Measurements from ENCODE around the gene UST.
A peak's percentile ranks its signal among the peaks of the same experiment; 100 is the strongest.

Gene UST

DNA sequence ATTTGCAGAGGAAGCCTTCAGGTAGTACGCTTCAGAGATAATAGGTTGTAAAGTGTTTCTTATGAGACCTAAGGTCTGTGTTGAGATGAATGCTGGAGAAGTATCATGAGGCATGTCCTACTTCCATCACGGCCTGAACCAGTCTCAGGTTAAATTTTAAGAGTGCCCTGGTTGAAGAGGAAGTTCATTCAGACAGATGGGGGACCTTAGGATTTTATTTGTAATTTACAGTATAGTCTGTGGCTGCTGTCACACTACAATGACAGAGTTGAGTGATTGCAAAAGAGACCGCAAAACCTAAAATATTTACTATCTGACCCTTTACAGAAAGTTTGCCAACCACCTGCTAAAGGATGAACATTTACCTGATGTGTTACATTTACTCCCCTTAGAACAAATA lies 70.9 kb downstream of the UST start:
- Histone ChIP-seq H3K27me3 (ENCODE audit: control insufficient read depth, insufficient read depth, low read length) (no peaks in the 10 kb centered on the region), H3K36me3 (ENCODE audit: control insufficient read depth, insufficient read depth, low read length) (no peaks in the 10 kb centered on the region), H3K4me1 (ENCODE audit: control insufficient read depth, insufficient read depth, low read length) (peaks cover 3% of the 10 kb centered on the region; the same call in 1 of the 2 replicates), H3K9me3 (ENCODE audit: control insufficient read depth, insufficient read depth, low read length) (no peaks in the 10 kb centered on the region), H3K27ac (ENCODE audit: low read length) (no peak overlapping the region), H3K4me3 (ENCODE audit: low read length) (no peak overlapping the region)
- WGBS (ENCODE audit: insufficient coverage, insufficient read length): no CpG with 5 or more reads among the region's 3 CpGs
- DNase-seq (ENCODE audit: low read depth, low spot score): no peak

- Histone ChIP-seq H3K36me3 (ENCODE audit: control insufficient read depth, insufficient read depth, low read length) (no peaks in the 10 kb centered on the region; the same call in 1 of the 2 replicates), H3K4me3 (ENCODE audit: low read length) (no peak overlapping the region), H3K9me3 (ENCODE audit: control insufficient read depth, insufficient read depth, low read length) (no peaks in the 10 kb centered on the region), H3K27me3 (ENCODE audit: control insufficient read depth, insufficient read depth, low read length) (no peaks in the 10 kb centered on the region), H3K4me1 (ENCODE audit: control insufficient read depth, insufficient read depth, low read length) (peaks cover 3% of the 10 kb centered on the region; the same call in 1 of the 2 replicates), H3K27ac (ENCODE audit: low read length) (no peak overlapping the region)
- no CpG with 5 or more reads among the region's 7 CpGs for WGBS (ENCODE audit: insufficient coverage, insufficient read length)
- peak; percentile 68 for DNase-seq (ENCODE audit: low read depth, low spot score)
Observed at GRCh38 chr6:148818939-148819575, 72.2 kb downstream of the UST start.

DNA sequence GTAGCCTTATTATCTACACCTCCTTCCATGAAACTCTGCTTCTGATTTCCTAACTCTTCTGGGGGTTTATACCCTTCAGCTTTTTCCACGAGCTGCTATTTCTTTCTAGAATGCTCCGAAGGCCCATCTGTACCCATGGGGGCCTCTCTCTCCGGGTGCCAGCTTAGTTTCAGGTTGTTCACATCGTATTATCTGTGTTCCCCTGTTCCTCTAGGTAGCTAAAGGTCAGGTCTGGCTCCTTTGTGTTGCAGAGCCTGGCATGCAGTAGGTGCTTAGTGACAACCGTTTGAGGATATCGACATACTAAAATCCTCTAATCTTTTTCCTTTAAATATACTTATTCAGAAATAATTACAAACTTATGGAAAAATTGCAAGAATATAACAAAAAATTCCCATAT lies 73.0 kb downstream of the UST start:
- no peaks in the 10 kb centered on the region for H3K9me3 ChIP-seq (ENCODE audit: control insufficient read depth, insufficient read depth, low read length)
- no peaks in the 10 kb centered on the region; the same call in 1 of the 2 replicates for H3K36me3 ChIP-seq (ENCODE audit: control insufficient read depth, insufficient read depth, low read length)
- no peak overlapping the region for H3K27ac ChIP-seq (ENCODE audit: low read length)
- peaks cover 3% of the 10 kb centered on the region; the same call in 1 of the 2 replicates for H3K4me1 ChIP-seq (ENCODE audit: control insufficient read depth, insufficient read depth, low read length)
- DNase-seq (ENCODE audit: low read depth, low spot score): no peak
- no peaks in the 10 kb centered on the region for H3K27me3 ChIP-seq (ENCODE audit: control insufficient read depth, insufficient read depth, low read length)
- no CpG with 5 or more reads among the region's 6 CpGs for WGBS (ENCODE audit: insufficient coverage, insufficient read length)
- H3K4me3 ChIP-seq (ENCODE audit: low read length): no peak overlapping the region

DNA sequence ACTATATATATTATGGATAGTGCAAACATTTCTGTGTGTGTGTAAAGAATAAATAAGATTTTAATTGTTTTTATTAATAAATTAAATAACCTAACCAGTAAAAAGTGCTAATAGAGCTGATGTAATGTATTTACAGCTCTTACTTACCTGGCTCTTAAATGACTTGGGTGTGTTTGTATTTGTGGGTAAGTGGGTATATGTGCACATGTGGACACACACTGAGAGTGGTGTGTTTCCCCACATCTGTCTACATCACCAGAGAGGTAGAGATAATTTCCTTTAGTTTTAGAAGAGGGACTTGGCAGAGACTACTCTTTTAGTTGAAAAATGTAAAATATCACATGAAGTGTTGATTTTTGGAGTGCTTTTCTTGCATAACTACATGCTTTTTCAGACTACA lies 76.0 kb downstream of the UST start:
- H3K36me3 ChIP-seq (ENCODE audit: control insufficient read depth, insufficient read depth, low read length): no peaks in the 10 kb centered on the region; the same call in 1 of the 2 replicates
- H3K4me3 ChIP-seq (ENCODE audit: low read length): no peak overlapping the region
- DNase-seq (ENCODE audit: low read depth, low spot score): no peak
- no peak overlapping the region for H3K27ac ChIP-seq (ENCODE audit: low read length)
- H3K4me1 ChIP-seq (ENCODE audit: control insufficient read depth, insufficient read depth, low read length): no peaks in the 10 kb centered on the region; the same call in 1 of the 2 replicates
- H3K9me3 ChIP-seq (ENCODE audit: control insufficient read depth, insufficient read depth, low read length): no peaks in the 10 kb centered on the region
- H3K27me3 ChIP-seq (ENCODE audit: control insufficient read depth, insufficient read depth, low read length): no peaks in the 10 kb centered on the region

- Histone ChIP-seq H3K27me3 (ENCODE audit: control insufficient read depth, insufficient read depth, low read length) (no peaks in the 10 kb centered on the region), H3K9me3 (ENCODE audit: control insufficient read depth, insufficient read depth, low read length) (no peaks in the 10 kb centered on the region), H3K4me3 (ENCODE audit: low read length) (no peak overlapping the region), H3K36me3 (ENCODE audit: control insufficient read depth, insufficient read depth, low read length) (no peaks in the 10 kb centered on the region; the same call in 1 of the 2 replicates), H3K27ac (ENCODE audit: low read length) (no peak overlapping the region), H3K4me1 (ENCODE audit: control insufficient read depth, insufficient read depth, low read length) (peaks cover 2% of the 10 kb centered on the region; the same call in 1 of the 2 replicates)
- WGBS (ENCODE audit: insufficient coverage, insufficient read length): no CpG with 5 or more reads among the region's 1 CpG
- no peak for DNase-seq (ENCODE audit: low read depth, low spot score)
Observed at GRCh38 chr6:148824291-148824690, 77.5 kb downstream of the UST start.

GRCh38 chr6:148824960-148825359 lies 78.1 kb downstream of the UST start:
- Histone ChIP-seq H3K27me3 (ENCODE audit: control insufficient read depth, insufficient read depth, low read length) (no peaks in the 10 kb centered on the region), H3K27ac (ENCODE audit: low read length) (no peak overlapping the region), H3K4me1 (ENCODE audit: control insufficient read depth, insufficient read depth, low read length) (peaks cover 2% of the 10 kb centered on the region; the same call in 1 of the 2 replicates), H3K4me3 (ENCODE audit: low read length) (no peak overlapping the region), H3K36me3 (ENCODE audit: control insufficient read depth, insufficient read depth, low read length) (no peaks in the 10 kb centered on the region; the same call in 1 of the 2 replicates), H3K9me3 (ENCODE audit: control insufficient read depth, insufficient read depth, low read length) (no peaks in the 10 kb centered on the region)
- no CpG with 5 or more reads among the region's 1 CpG for WGBS (ENCODE audit: insufficient coverage, insufficient read length)
- no peak for DNase-seq (ENCODE audit: low read depth, low spot score)

DNA sequence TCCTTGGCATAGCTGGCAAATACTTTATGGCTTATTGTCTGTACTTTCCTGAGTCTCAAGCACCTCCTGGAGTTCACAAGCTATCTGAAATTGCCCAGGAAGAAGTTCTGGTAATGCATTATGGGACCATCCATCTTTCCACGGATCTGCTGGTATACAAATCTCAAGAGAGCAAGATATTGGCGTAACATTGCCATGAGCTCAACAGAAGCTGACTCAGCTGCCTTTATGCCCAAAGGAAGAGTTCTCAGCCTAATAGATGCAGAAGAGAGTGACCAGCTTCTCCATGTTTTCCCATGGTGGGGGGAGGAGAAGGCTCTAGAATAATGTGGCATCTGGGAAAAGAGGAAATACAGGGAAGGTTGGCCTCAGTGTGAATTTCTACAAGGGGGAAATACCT lies 78.7 kb downstream of the UST start:
- no peaks in the 10 kb centered on the region; the same call in 1 of the 2 replicates for H3K36me3 ChIP-seq (ENCODE audit: control insufficient read depth, insufficient read depth, low read length)
- H3K9me3 ChIP-seq (ENCODE audit: control insufficient read depth, insufficient read depth, low read length): no peaks in the 10 kb centered on the region
- WGBS (ENCODE audit: insufficient coverage, insufficient read length): no CpG with 5 or more reads among the region's 2 CpGs
- H3K27ac ChIP-seq (ENCODE audit: low read length): no peak overlapping the region
- H3K4me1 ChIP-seq (ENCODE audit: control insufficient read depth, insufficient read depth, low read length): peaks cover 3% of the 10 kb centered on the region; the same call in 1 of the 2 replicates
- no peak for DNase-seq (ENCODE audit: low read depth, low spot score)
- no peaks in the 10 kb centered on the region for H3K27me3 ChIP-seq (ENCODE audit: control insufficient read depth, insufficient read depth, low read length)
- H3K4me3 ChIP-seq (ENCODE audit: low read length): no peak overlapping the region

DNA sequence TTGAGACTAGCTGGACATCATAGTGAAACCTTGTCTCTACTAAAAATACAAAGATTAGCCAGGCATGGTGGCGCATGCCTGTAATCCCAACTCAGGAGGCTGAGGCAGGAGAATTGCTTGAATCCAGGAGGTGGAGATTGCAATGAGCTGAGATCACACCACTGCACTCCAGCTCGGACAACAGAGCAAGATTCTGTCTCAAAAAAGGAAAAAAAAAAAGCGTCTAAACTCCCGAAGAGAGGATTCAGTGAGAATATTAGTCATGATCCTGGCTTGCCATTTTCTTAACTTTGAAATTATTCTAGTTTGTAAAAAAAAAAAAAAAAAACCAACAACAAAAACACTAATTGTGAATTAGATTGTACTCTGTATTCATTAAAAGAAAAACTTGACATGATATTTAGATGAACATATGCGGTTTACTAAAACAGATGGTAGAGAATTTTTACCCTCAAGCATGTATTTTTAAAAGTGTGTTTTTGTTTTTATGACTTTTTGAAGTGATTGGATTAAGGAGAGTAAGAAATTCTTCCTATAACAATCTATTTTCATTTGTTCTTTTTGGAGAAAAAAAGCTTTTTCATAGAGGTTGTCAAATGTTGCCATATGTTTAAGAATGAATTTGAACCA lies 80.7 kb downstream of the UST start:
- Histone ChIP-seq H3K36me3 (ENCODE audit: control insufficient read depth, insufficient read depth, low read length) (no peaks in the 10 kb centered on the region; the same call in 1 of the 2 replicates), H3K27ac (ENCODE audit: low read length) (no peak overlapping the region), H3K4me3 (ENCODE audit: low read length) (no peak overlapping the region), H3K9me3 (ENCODE audit: control insufficient read depth, insufficient read depth, low read length) (no peaks in the 10 kb centered on the region), H3K4me1 (ENCODE audit: control insufficient read depth, insufficient read depth, low read length) (peaks cover 3% of the 10 kb centered on the region; the same call in 1 of the 2 replicates), H3K27me3 (ENCODE audit: control insufficient read depth, insufficient read depth, low read length) (no peaks in the 10 kb centered on the region)
- no peak for DNase-seq (ENCODE audit: low read depth, low spot score)
- no CpG with 5 or more reads among the region's 5 CpGs for WGBS (ENCODE audit: insufficient coverage, insufficient read length)

DNA sequence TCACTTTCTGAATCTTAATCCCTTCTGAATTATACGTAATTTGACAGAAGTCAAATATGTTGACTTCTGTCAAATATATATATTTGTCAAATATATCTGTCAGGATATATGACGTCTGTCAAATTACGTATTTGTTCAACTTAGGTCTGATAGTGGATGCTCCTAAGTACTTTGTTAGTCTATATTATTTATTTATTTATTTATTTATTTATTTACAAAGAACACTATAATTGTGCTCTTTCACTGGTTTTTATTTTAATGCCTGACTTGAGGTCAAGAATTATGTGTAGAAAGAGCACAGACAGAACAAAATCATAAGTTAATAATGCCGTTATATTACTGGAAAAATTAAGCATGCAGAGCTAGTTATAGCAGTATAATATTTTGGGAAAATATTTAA lies 81.2 kb downstream of the UST start:
- no peaks in the 10 kb centered on the region; the same call in 1 of the 2 replicates for H3K36me3 ChIP-seq (ENCODE audit: control insufficient read depth, insufficient read depth, low read length)
- H3K4me3 ChIP-seq (ENCODE audit: low read length): no peak overlapping the region
- DNase-seq (ENCODE audit: low read depth, low spot score): no peak
- H3K4me1 ChIP-seq (ENCODE audit: control insufficient read depth, insufficient read depth, low read length): peaks cover 3% of the 10 kb centered on the region; the same call in 1 of the 2 replicates
- no peaks in the 10 kb centered on the region for H3K27me3 ChIP-seq (ENCODE audit: control insufficient read depth, insufficient read depth, low read length)
- no peaks in the 10 kb centered on the region for H3K9me3 ChIP-seq (ENCODE audit: control insufficient read depth, insufficient read depth, low read length)
- H3K27ac ChIP-seq (ENCODE audit: low read length): no peak overlapping the region
- no CpG with 5 or more reads among the region's 4 CpGs for WGBS (ENCODE audit: insufficient coverage, insufficient read length)

GRCh38 chr6:148829415-148830101 lies 82.7 kb downstream of the UST start:
- no peaks in the 10 kb centered on the region for H3K9me3 ChIP-seq (ENCODE audit: control insufficient read depth, insufficient read depth, low read length)
- no peak for DNase-seq (ENCODE audit: low read depth, low spot score)
- H3K4me3 ChIP-seq (ENCODE audit: low read length): no peak overlapping the region
- H3K36me3 ChIP-seq (ENCODE audit: control insufficient read depth, insufficient read depth, low read length): no peaks in the 10 kb centered on the region
- H3K27me3 ChIP-seq (ENCODE audit: control insufficient read depth, insufficient read depth, low read length): no peaks in the 10 kb centered on the region
- H3K4me1 ChIP-seq (ENCODE audit: control insufficient read depth, insufficient read depth, low read length): peaks cover 3% of the 10 kb centered on the region; the same call in 1 of the 2 replicates
- no peak overlapping the region for H3K27ac ChIP-seq (ENCODE audit: low read length)
- WGBS (ENCODE audit: insufficient coverage, insufficient read length): no CpG with 5 or more reads among the region's 4 CpGs

Measured in iPS DF 6.9 (cell line).